HepG2 (cell line): ENCODE data around the gene SMAD3. TPM values are rescaled to one million over a fixed set of nuclear protein-coding genes. Genes with fewer than 3 reads are reported as not detected.

Experiments
- ATAC-seq: fragments of 200-7000 bp; cut with Tn5 transposase; 3 replicates; pipeline ENCODE4 v1.9.1; 2020; ENCODE audit warnings: mild to moderate bottlenecking, moderate library complexity
- BruUV-seq: library from RNA; stranded (reverse); fragments of 400-500 nt; replicated peaks from 2 replicates; lab custom pipeline; 2021; lab: Mats Ljungman, UMichigan
- CTCF ChIA-PET: fragments of 300-600 bp; formaldehyde crosslinking; extraction: SDS; loops from one replicate; lab custom pipeline; 2021; ENCODE audit warnings: low total read pairs, inconsistent platforms, low intra/inter-chr PET ratio; lab: Yijun Ruan, JAX
- POLR2A ChIA-PET: fragments of 350-600 bp; sonication (Branson Sonifier 250); formaldehyde crosslinking; loops from one replicate; lab custom pipeline; 2020; ENCODE audit warnings: antibody characterized with exemption, inconsistent platforms; lab: Yijun Ruan, JAX
- DNase-seq: peaks from one replicate; pipeline ENCODE4 v3.0.0-alpha.2; 2015; ENCODE audit warnings: low spot score
- FAIRE-seq: peaks from 3 replicates; lab custom pipeline; 2011; peaks lifted over from hg19 to GRCh38; lab: Jason Lieb, UNC
- H2AFZ ChIP-seq: one replicate; pipeline ENCODE4 v1.6.1; 2011; ENCODE audit warnings: low read length, inconsistent platforms
- H3K27ac ChIP-seq: fragments of 300-600 bp; 3 replicates; pipeline ENCODE4 v1.8.0; 2011; ENCODE audit warnings: mixed run types, mild to moderate bottlenecking, mixed read lengths, low read length, inconsistent platforms; ENCODE audit not compliant: insufficient read depth; ENCODE audit errors: extremely low read length
- H3K27me3 ChIP-seq, 2 experiments: fragments of 200-600 bp in 1 of 2; 2 replicates in 1 of 2; 3 replicates in 1 of 2; pipeline versions ENCODE4 v1.6.0 to v1.8.0; 2011; ENCODE audit warnings: low read length in 2 of 2, mild to moderate bottlenecking in 2 of 2, moderate library complexity in 2 of 2, inconsistent platforms in 1 of 2; ENCODE audit not compliant: insufficient read depth in 2 of 2, control insufficient read depth in 1 of 2
- H3K36me3 ChIP-seq, 2 experiments: fragments of 200-600 bp in 1 of 2; replicated peaks in 1 of 2; 2 replicates in 1 of 2; 3 replicates in 1 of 2; pipeline versions ENCODE4 v1.5.1 to v1.8.0; 2011; ENCODE audit warnings: low read length in 2 of 2, inconsistent platforms in 1 of 2; ENCODE audit not compliant: insufficient read depth in 2 of 2, control insufficient read depth in 1 of 2
- H3K4me1 ChIP-seq: 2 replicates; pipeline ENCODE4 v1.5.1; 2012; ENCODE audit warnings: low read length, inconsistent platforms; ENCODE audit not compliant: insufficient read depth
- H3K4me2 ChIP-seq: 2 replicates; pipeline ENCODE4 v1.6.0; 2011; ENCODE audit warnings: low read depth, low read length, inconsistent platforms
- H3K4me3 ChIP-seq, 3 experiments: fragments of 200-600 bp in 1 of 3; sonication (generic), shearing (Covaris generic) in 1 of 3; replicated peaks in 1 of 3; 2 replicates each; pipeline ENCODE4 v1.5.1; 2011 to 2016; ENCODE audit warnings: low read length in 3 of 3, inconsistent platforms in 2 of 3, low read depth in 2 of 3, mild to moderate bottlenecking in 2 of 3, control low read depth in 1 of 3, mixed read lengths in 1 of 3; ENCODE audit not compliant: insufficient read depth in 1 of 3
- H3K79me2 ChIP-seq: one replicate; pipeline ENCODE4 v1.6.1; 2011; ENCODE audit warnings: low read length, inconsistent platforms; ENCODE audit not compliant: insufficient read depth
- H3K9ac ChIP-seq: 2 replicates; pipeline ENCODE4 v1.6.0; 2011; ENCODE audit warnings: mild to moderate bottlenecking, low read depth, low read length, inconsistent platforms; ENCODE audit not compliant: insufficient read depth
- H3K9me3 ChIP-seq: 2 replicates; pipeline ENCODE4 v1.5.1; 2012; ENCODE audit warnings: mild to moderate bottlenecking, low read length
- H4K20me1 ChIP-seq: 2 replicates; pipeline ENCODE4 v1.6.0; 2011; ENCODE audit warnings: inconsistent platforms, mild to moderate bottlenecking, low read length, moderate library complexity; ENCODE audit not compliant: insufficient read depth
- KMT2B ChIP-seq: IDR thresholded peaks from 2 replicates; pipeline ENCODE4 v1.6.1; 2016; ENCODE audit warnings: missing genetic modification reagents, missing compliant biosample characterization
- ZBTB8A ChIP-seq: sonication (generic); formaldehyde crosslinking; IDR thresholded peaks from 2 replicates; pipeline ENCODE4 v1.4.0; 2020; ENCODE audit warnings: mild to moderate bottlenecking, low read depth, missing genetic modification reagents, borderline replicate concordance
- ZC3H13 ChIP-seq: sonication (generic); formaldehyde crosslinking; IDR thresholded peaks from 2 replicates; pipeline ENCODE4 v1.8.1; 2023; ENCODE audit warnings: mild to moderate bottlenecking, missing genetic modification reagents, moderate library complexity
- ZNF260 ChIP-seq: sonication (generic); formaldehyde crosslinking; IDR thresholded peaks from 2 replicates; pipeline ENCODE4 v1.4.0; 2020; ENCODE audit warnings: missing genetic modification reagents, low read depth, mild to moderate bottlenecking, borderline replicate concordance
- ZNF496 ChIP-seq: sonication (generic); formaldehyde crosslinking; IDR thresholded peaks from 2 replicates; pipeline ENCODE4 v1.8.1; 2023; ENCODE audit warnings: mild to moderate bottlenecking, moderate library complexity, missing genetic modification reagents; ENCODE audit not compliant: insufficient replicate concordance
- ZNF737 ChIP-seq: sonication (generic); formaldehyde crosslinking; IDR thresholded peaks from 2 replicates; pipeline ENCODE4 v1.5.0; 2020; ENCODE audit warnings: missing genetic modification reagents, mild to moderate bottlenecking, borderline replicate concordance
- ZSCAN31 ChIP-seq: sonication (generic); formaldehyde crosslinking; IDR thresholded peaks from 2 replicates; pipeline ENCODE4 v1.5.0; 2020; ENCODE audit warnings: low read depth, mild to moderate bottlenecking, missing genetic modification reagents
- WGBS: methylation state at CpG from one replicate; pipeline ENCODE4 v1.1.6; 2017; ENCODE audit warnings: low lambda C conversion rate; 5-methylcytosine and 5-hydroxymethylcytosine counted together
- in situ Hi-C: cut with HindIII; loops from 2 replicates; pipeline ENCODE4 v1.10.0; 2017; ENCODE audit warnings: low pct_unique_long_range_greater_than_20kb; ENCODE audit not compliant: extremely low pct_ligation_motif_present
- intact Hi-C: fragments of 100-400 bp; cut with micrococcal nuclease; formaldehyde crosslinking; loops from one replicate; pipeline ENCODE4 v1.10.0; 2022; ENCODE audit not compliant: unreplicated experiment
- polyA plus RNA-seq, 8 experiments: library from polyadenylated mRNA; depleted of rRNA in 3 of 8; stranded (reverse) in 7 of 8; unstranded in 1 of 8; fragments of >200 nt; fragmentation: Illumina TruSeq in 4 of 8; extraction: Trizol in 4 of 8; gene quantifications; 2 replicates each; pipeline versions ENCODE4 v1.2.1 to v1.2.3, GENCODE V29; 2011 to 2016; ENCODE audit warnings: low read depth in 4 of 8, missing spikeins in 1 of 8, mixed read lengths in 1 of 8; ENCODE audit not compliant: insufficient read depth in 1 of 8
- total RNA-seq, 5 experiments: library from RNA; depleted of rRNA; stranded (reverse); fragments of >200 nt; fragmentation: Illumina TruSeq; extraction: Trizol; gene quantifications; 2 replicates each; pipeline ENCODE4 v1.2.3, GENCODE V29; 2016; ENCODE audit warnings: low read depth in 1 of 5
- TF ChIP-seq, protein P1 (sequence below): IDR thresholded peaks from 2 replicates; pipeline ENCODE4 v1.6.1; 2018; ENCODE audit warnings: missing genetic modification reagents

The SMAD3 gene
- total and polyA plus RNA-seq, 2 of the 13 experiments (the other 11 are each of a cell fraction or from before 2014, with no cell fraction given) = 8.6 to 56.3 TPM

DNA sequence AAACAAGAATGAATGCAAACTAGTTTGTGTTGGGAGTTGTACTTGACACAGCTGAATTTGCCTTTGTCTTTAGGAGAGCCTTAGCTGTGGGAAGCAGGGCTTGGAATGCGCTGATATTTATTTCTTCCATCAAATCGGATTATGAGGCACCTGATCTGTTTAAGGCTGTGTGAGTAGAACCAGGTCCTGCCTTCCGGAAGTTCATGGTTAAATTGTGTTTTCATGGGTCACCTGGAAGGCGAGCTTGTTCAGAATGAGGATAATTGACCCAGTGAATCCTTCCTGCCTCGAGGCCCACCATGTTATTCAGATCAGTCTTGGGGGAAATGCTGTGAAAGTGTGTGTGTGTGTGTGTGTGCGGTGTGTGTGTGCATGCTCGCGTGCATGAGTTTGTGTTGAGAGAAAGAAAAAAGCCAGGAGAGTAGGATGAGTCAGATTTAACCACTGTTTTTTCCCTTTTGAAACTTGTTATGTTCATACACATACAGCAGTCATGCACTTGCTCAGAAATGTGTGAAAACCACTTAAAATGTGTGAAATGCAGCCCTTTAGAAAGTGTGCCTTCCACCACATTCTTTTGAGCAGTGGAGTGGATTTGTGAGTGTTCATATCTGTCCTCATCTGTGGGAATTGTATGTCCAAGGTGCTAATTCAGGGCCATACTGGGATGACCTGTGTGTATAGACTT, 36.7 kb downstream of the SMAD3 start:
- in situ Hi-C loops = no loop called here
- H2AFZ ChIP-seq = no peak overlapping the region
- peaks cover 6% of the 10 kb centered on the region in 2 experiments for H3K36me3 ChIP-seq
- H3K4me2 ChIP-seq = no peak overlapping the region
- no peak overlapping the region for H3K9ac ChIP-seq
- H3K27ac ChIP-seq = no peak overlapping the region
- no peaks in the 10 kb centered on the region for H3K27me3 ChIP-seq
- peaks cover 98% of the 10 kb centered on the region for H3K4me1 ChIP-seq
- no peak for ATAC-seq
- 74% methylated on average over 8 of the region's 8 CpGs for WGBS
- peaks cover 59% of the 10 kb centered on the region for H4K20me1 ChIP-seq
- no peaks in the 10 kb centered on the region for H3K9me3 ChIP-seq
- TF ChIP-seq ZBTB8A (CRISPR knock-in tag) = no peak
- TF ChIP-seq ZC3H13 (CRISPR knock-in tag) = no peak
- TF ChIP-seq ZSCAN31 (CRISPR knock-in tag) = no peak
- TF ChIP-seq ZNF737 (CRISPR knock-in tag) = no peak
- TF ChIP-seq KMT2B (CRISPR knock-in tag) = no peak
- no peak for TF ChIP-seq ZNF496 (CRISPR knock-in tag)
- TF ChIP-seq, protein P1, sequence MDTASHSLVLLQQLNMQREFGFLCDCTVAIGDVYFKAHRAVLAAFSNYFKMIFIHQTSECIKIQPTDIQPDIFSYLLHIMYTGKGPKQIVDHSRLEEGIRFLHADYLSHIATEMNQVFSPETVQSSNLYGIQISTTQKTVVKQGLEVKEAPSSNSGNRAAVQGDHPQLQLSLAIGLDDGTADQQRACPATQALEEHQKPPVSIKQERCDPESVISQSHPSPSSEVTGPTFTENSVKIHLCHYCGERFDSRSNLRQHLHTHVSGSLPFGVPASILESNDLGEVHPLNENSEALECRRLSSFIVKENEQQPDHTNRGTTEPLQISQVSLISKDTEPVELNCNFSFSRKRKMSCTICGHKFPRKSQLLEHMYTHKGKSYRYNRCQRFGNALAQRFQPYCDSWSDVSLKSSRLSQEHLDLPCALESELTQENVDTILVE (CRISPR knock-in tag) = no peak
- no peak for TF ChIP-seq ZNF260 (CRISPR knock-in tag)
- TF ChIP-seq, all 625 proteins: peak for 0
- DNase-seq (no peak), FAIRE-seq (no peak)
- no peak overlapping the region for H3K4me3 ChIP-seq
- POLR2A ChIA-PET = interaction anchor here (1.2 to 1.6 kb wide), 4 partner anchors 34 to 46 kb away, joined by 3 to 5 read pairs (median 4); no protein-coding TSS in a partner anchor
- H3K79me2 ChIP-seq = peaks cover 85% of the 10 kb centered on the region
- intact Hi-C loops = no loop called here
- no TSS peak for BruUV-seq
- CTCF ChIA-PET = no interaction called here
